Gastrocnemius medialis (tissue), 4 donors: ENCODE data around the gene UPK2.

Experiments used
- POLR2A ChIP-seq, 2 donors: fragments of 450-650 bp; IDR thresholded peaks; one replicate each; pipeline ENCODE4 v1.6.1; 2017; ENCODE audit warnings: antibody characterized with exemption in 2 of 2, mild to moderate bottlenecking in 2 of 2, moderate library complexity in 2 of 2
- TF ChIP-seq, protein P1 (sequence below), 5 experiments: fragments of 450-650 bp in 3 of 5; fragments of 200-600 bp in 2 of 5; sonication (generic) in 2 of 5; IDR thresholded peaks in 4 of 5; conservative IDR thresholded peaks in 1 of 5; 1 replicate in 4 of 5; 2 replicates in 1 of 5; pipeline ENCODE4 v1.5.1; 2016 to 2019; ENCODE audit warnings: antibody characterized with exemption in 5 of 5, mild to moderate bottlenecking in 3 of 5, moderate library complexity in 3 of 5

DNA sequence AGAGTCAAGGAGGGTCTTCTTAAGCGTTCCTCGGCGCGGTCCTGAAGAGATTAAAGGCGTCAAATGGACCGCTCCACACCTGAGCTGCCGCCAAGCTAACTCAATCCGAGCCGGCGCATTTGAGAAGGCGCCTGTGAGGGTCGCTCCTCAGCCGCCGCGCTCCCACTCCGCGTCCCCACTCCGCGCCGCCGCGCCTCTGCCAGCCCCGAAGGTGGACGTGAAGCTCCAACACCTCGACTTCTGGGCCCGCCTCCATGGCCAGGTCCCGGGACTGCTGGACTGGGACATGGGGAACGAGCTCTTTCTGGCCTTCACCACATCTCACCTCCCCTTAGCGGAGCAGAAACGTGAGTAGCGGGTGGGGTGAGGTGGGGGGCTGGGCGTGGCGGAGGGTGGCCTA is 15.5 kb downstream of the UPK2 start, which contains the start of gene FOXR1:
- TF ChIP-seq, protein P1, sequence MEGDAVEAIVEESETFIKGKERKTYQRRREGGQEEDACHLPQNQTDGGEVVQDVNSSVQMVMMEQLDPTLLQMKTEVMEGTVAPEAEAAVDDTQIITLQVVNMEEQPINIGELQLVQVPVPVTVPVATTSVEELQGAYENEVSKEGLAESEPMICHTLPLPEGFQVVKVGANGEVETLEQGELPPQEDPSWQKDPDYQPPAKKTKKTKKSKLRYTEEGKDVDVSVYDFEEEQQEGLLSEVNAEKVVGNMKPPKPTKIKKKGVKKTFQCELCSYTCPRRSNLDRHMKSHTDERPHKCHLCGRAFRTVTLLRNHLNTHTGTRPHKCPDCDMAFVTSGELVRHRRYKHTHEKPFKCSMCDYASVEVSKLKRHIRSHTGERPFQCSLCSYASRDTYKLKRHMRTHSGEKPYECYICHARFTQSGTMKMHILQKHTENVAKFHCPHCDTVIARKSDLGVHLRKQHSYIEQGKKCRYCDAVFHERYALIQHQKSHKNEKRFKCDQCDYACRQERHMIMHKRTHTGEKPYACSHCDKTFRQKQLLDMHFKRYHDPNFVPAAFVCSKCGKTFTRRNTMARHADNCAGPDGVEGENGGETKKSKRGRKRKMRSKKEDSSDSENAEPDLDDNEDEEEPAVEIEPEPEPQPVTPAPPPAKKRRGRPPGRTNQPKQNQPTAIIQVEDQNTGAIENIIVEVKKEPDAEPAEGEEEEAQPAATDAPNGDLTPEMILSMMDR (IDR thresholded peaks at IDR 0.05 in 4 of 5, conservative IDR thresholded peaks at IDR 0.05 in 1 of 5) = no peak
- TF ChIP-seq POLR2A (IDR thresholded peaks at IDR 0.05) = no peak
